Keratinocyte (primary cell): ENCODE data around the gene PRKCE. TPM values are rescaled to one million over a fixed set of nuclear protein-coding genes. Genes with fewer than 3 reads are reported as not detected.

Experiments
- DNase-seq: peaks from one replicate; pipeline ENCODE4 v3.0.0-alpha.2; 2011; ENCODE audit warnings: low read depth, missing footprints, low spot score
- FAIRE-seq: peaks from 2 replicates; lab custom pipeline; 2011; peaks lifted over from hg19 to GRCh38; lab: Jason Lieb, UNC
- H2AFZ ChIP-seq: 2 replicates; pipeline ENCODE4 v1.6.0; 2012; ENCODE audit warnings: low read length, control low read depth, inconsistent platforms; ENCODE audit not compliant: control insufficient read depth
- H3K27ac ChIP-seq: 2 replicates; pipeline ENCODE4 v1.5.1; 2011; ENCODE audit warnings: low read length; ENCODE audit not compliant: control insufficient read depth, insufficient read depth
- H3K27me3 ChIP-seq: 3 replicates; pipeline ENCODE4 v1.6.0; 2011; ENCODE audit warnings: low read length; ENCODE audit not compliant: control insufficient read depth, insufficient read depth; ENCODE audit errors: extremely low read depth
- H3K36me3 ChIP-seq, 2 experiments: 2 replicates in 1 of 2; 3 replicates in 1 of 2; pipeline ENCODE4 v1.5.1; 2011; ENCODE audit warnings: low read length in 2 of 2, mild to moderate bottlenecking in 1 of 2; ENCODE audit not compliant: control insufficient read depth in 2 of 2, insufficient read depth in 2 of 2; ENCODE audit errors: extremely low read depth in 1 of 2
- H3K4me1 ChIP-seq: 3 replicates; pipeline ENCODE4 v1.5.1; 2011; ENCODE audit warnings: low read length; ENCODE audit not compliant: control insufficient read depth, insufficient read depth; ENCODE audit errors: extremely low read depth
- H3K4me2 ChIP-seq: 3 replicates; pipeline ENCODE4 v1.6.0; 2011; ENCODE audit warnings: low read depth, low read length; ENCODE audit not compliant: control insufficient read depth, insufficient read depth; ENCODE audit errors: extremely low read depth
- H3K4me3 ChIP-seq, 3 experiments: fragments of 200-600 bp in 1 of 3; sonication (generic) in 1 of 3; 2 replicates in 2 of 3; 3 replicates in 1 of 3; pipeline ENCODE4 v1.5.1; 2011 to 2016; ENCODE audit warnings: low read length in 3 of 3, mild to moderate bottlenecking in 3 of 3, control low read depth in 2 of 3, inconsistent platforms in 1 of 3, low read depth in 1 of 3, mixed read lengths in 1 of 3, mixed run types in 1 of 3, moderate library complexity in 1 of 3; ENCODE audit not compliant: control insufficient read depth in 2 of 3, insufficient read depth in 2 of 3; ENCODE audit errors: extremely low read depth in 1 of 3
- H3K79me2 ChIP-seq: 2 replicates; pipeline ENCODE4 v1.6.0; 2012; ENCODE audit warnings: low read length; ENCODE audit not compliant: control insufficient read depth, insufficient read depth
- H3K9ac ChIP-seq: 3 replicates; pipeline ENCODE4 v1.6.0; 2011; ENCODE audit warnings: low read length; ENCODE audit not compliant: control insufficient read depth, insufficient read depth; ENCODE audit errors: extremely low read depth
- H3K9me1 ChIP-seq: 3 replicates; pipeline ENCODE4 v1.6.0; 2011; ENCODE audit warnings: low read length; ENCODE audit not compliant: control insufficient read depth, insufficient read depth; ENCODE audit errors: extremely low read depth
- H3K9me3 ChIP-seq: 2 replicates; pipeline ENCODE4 v1.5.1; 2012; ENCODE audit warnings: low read depth, low read length; ENCODE audit not compliant: control insufficient read depth
- H4K20me1 ChIP-seq: 3 replicates; pipeline ENCODE4 v1.6.0; 2011; ENCODE audit warnings: low read length; ENCODE audit not compliant: control insufficient read depth, insufficient read depth; ENCODE audit errors: extremely low read depth
- CTCF ChIP-seq, 3 experiments: IDR thresholded peaks in 1 of 3; conservative IDR thresholded peaks in 1 of 3; optimal IDR thresholded peaks in 1 of 3; 2 replicates in 2 of 3; 3 replicates in 1 of 3; pipeline versions ENCODE3 to v1.5.1; 2011; ENCODE audit warnings: low read length in 3 of 3, mild to moderate bottlenecking in 3 of 3, moderate library complexity in 2 of 3, control low read depth in 1 of 3, inconsistent platforms in 1 of 3; ENCODE audit not compliant: insufficient read depth in 2 of 3; ENCODE audit errors: extremely low read depth in 1 of 3
- EZH2 ChIP-seq: IDR thresholded peaks from one replicate; pipeline ENCODE4 v1.6.1; 2012; ENCODE audit warnings: inconsistent platforms, mild to moderate bottlenecking, low read length, moderate library complexity
- dilution Hi-C: fragments of 300-500 bp; cut with MboI; formaldehyde crosslinking; loops from one replicate; pipeline ENCODE4 v1.7.0; 2020; ENCODE audit warnings: low sequenced_read_pairs; ENCODE audit not compliant: extremely low pct_ligation_motif_present
- polyA plus RNA-seq, 5 experiments: library from polyadenylated mRNA; depleted of rRNA in 3 of 5; stranded (reverse) in 3 of 5; stranded (forward) in 1 of 5; unstranded in 1 of 5; fragments of >200 nt; gene quantifications; 1 replicate in 1 of 5; 2 replicates in 3 of 5; 3 replicates in 1 of 5; pipeline versions ENCODE4 v1.2.1 to v1.2.3, GENCODE V29; 2011 to 2012; ENCODE audit warnings: missing spikeins in 2 of 5, low read depth in 1 of 5, low replicate concordance in 1 of 5

Gene PRKCE
- polyA plus RNA-seq, 1 donor (not counting 4 experiments of a cell fraction or from before 2014, with no cell fraction given): 2.0 TPM

GRCh38 chr2:45895241-45895861, 243.9 kb downstream of the PRKCE start:
- Histone ChIP-seq H3K9me3 (no peaks in the 10 kb centered on the region), H3K27me3 (no peaks in the 10 kb centered on the region), H3K79me2 (no peaks in the 10 kb centered on the region), H4K20me1 (no peaks in the 10 kb centered on the region), H3K9me1 (no peaks in the 10 kb centered on the region), H3K9ac (no peak overlapping the region), H3K27ac (no peak overlapping the region), H3K4me1 (no peaks in the 10 kb centered on the region), H3K36me3 (no peaks in the 10 kb centered on the region), H2AFZ (no peak overlapping the region), H3K4me3 (no peak overlapping the region), H3K4me2 (no peak overlapping the region)
- DNase-seq (no peak), FAIRE-seq (no peak)
- TF ChIP-seq CTCF (optimal IDR thresholded peaks at IDR 0.05 in 1 of 3, IDR thresholded peaks at IDR 0.05 in 1 of 3, conservative IDR thresholded peaks at IDR 0.05 in 1 of 3; ENCODE audit: extremely low read depth in 1 of 3, insufficient read depth in 2 of 3, low read length in 3 of 3) (no peak), EZH2 (no peak)
- dilution Hi-C loops: no loop called here

GRCh38 chr2:45896311-45896710, 244.8 kb downstream of the PRKCE start:
- H3K9me3 ChIP-seq: no peaks in the 10 kb centered on the region
- no peak overlapping the region for H2AFZ ChIP-seq
- no peak overlapping the region for H3K4me2 ChIP-seq
- DNase-seq (no peak), FAIRE-seq (no peak)
- H3K27me3 ChIP-seq: no peaks in the 10 kb centered on the region
- no peak overlapping the region for H3K4me3 ChIP-seq
- no peaks in the 10 kb centered on the region for H3K36me3 ChIP-seq
- no peaks in the 10 kb centered on the region for H3K4me1 ChIP-seq
- no peak overlapping the region for H3K27ac ChIP-seq
- no peak overlapping the region for H3K9ac ChIP-seq
- dilution Hi-C loops: no loop called here
- no peaks in the 10 kb centered on the region for H4K20me1 ChIP-seq
- no peak for TF ChIP-seq CTCF (optimal IDR thresholded peaks at IDR 0.05 in 1 of 3, IDR thresholded peaks at IDR 0.05 in 1 of 3, conservative IDR thresholded peaks at IDR 0.05 in 1 of 3; ENCODE audit: extremely low read depth in 1 of 3, insufficient read depth in 2 of 3, low read length in 3 of 3)
- TF ChIP-seq EZH2: no peak
- no peaks in the 10 kb centered on the region for H3K9me1 ChIP-seq
- H3K79me2 ChIP-seq: no peaks in the 10 kb centered on the region
